IMR-90 (cell line): ENCODE data around the gene VPS25.

Experiments used
- MAZ ChIP-seq: IDR thresholded peaks from 2 replicates; pipeline ENCODE4 v1.6.1; 2012; ENCODE audit warnings: low read depth, mild to moderate bottlenecking, low read length, improper control_type of control experiment, moderate library complexity, borderline replicate concordance
- NFE2L2 ChIP-seq: fragments of 150-350 bp; IDR thresholded peaks from 2 replicates; pipeline ENCODE4 v1.6.1; 2016; ENCODE audit warnings: low read depth, mild to moderate bottlenecking, low read length
- POLR2A ChIP-seq: IDR thresholded peaks from 2 replicates; pipeline ENCODE4 v1.6.1; 2012; ENCODE audit warnings: mild to moderate bottlenecking, low read depth, low read length
- RAD21 ChIP-seq: IDR thresholded peaks from 2 replicates; pipeline ENCODE4 v1.6.1; 2012; ENCODE audit warnings: low read length, improper control_type of control experiment
- SMC3 ChIP-seq: fragments of 150-350 bp; IDR thresholded peaks from 2 replicates; pipeline ENCODE4 v1.6.1; 2016; ENCODE audit warnings: low read depth, mild to moderate bottlenecking, antibody characterized with exemption, low read length, moderate library complexity
- TF ChIP-seq, protein P1 (sequence below): conservative IDR thresholded peaks from 2 replicates; pipeline ENCODE4 v1.5.1; 2012; ENCODE audit warnings: mild to moderate bottlenecking, low read depth, low read length, improper control_type of control experiment
- TF ChIP-seq, protein P2 (sequence below): fragments of 150-350 bp; IDR thresholded peaks from 2 replicates; pipeline ENCODE4 v1.6.1; 2017; ENCODE audit warnings: mild to moderate bottlenecking, antibody characterized with exemption, low read length, low read depth

DNA sequence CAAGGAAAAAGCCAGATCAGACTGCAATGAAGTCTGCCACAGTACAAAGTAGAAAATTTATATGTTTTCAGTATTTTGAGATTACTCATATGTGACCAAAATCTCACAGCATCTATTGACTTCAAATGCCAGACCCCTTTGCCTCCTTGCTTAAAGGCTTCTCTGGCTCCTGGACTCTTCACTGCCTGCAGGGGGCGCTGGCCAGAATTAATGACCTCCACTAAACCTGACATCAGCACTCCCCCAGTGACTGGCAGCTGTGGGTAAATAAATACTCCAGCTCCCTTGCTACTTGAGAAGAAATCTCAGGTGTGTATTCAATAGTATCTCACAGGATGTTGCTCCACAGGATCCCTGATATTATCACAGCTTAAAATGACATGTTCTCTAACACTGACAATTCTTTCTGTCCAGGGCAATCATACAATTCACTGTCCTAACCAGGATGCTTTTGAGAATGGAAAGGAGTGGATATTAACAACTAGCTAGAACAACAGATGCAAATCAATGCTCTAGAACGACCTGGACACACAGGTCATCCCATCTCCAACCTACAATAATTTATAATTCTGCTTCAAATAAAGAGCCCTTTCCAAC lies 46.8 kb downstream of the VPS25 start:
- TF ChIP-seq NFE2L2: no peak
- TF ChIP-seq, protein P1, sequence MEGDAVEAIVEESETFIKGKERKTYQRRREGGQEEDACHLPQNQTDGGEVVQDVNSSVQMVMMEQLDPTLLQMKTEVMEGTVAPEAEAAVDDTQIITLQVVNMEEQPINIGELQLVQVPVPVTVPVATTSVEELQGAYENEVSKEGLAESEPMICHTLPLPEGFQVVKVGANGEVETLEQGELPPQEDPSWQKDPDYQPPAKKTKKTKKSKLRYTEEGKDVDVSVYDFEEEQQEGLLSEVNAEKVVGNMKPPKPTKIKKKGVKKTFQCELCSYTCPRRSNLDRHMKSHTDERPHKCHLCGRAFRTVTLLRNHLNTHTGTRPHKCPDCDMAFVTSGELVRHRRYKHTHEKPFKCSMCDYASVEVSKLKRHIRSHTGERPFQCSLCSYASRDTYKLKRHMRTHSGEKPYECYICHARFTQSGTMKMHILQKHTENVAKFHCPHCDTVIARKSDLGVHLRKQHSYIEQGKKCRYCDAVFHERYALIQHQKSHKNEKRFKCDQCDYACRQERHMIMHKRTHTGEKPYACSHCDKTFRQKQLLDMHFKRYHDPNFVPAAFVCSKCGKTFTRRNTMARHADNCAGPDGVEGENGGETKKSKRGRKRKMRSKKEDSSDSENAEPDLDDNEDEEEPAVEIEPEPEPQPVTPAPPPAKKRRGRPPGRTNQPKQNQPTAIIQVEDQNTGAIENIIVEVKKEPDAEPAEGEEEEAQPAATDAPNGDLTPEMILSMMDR: peak; percentile 67
- TF ChIP-seq POLR2A: no peak
- peak; percentile 29; the same call in 1 of the 2 replicates for TF ChIP-seq SMC3
- TF ChIP-seq MAZ: no peak
- TF ChIP-seq, protein P2, sequence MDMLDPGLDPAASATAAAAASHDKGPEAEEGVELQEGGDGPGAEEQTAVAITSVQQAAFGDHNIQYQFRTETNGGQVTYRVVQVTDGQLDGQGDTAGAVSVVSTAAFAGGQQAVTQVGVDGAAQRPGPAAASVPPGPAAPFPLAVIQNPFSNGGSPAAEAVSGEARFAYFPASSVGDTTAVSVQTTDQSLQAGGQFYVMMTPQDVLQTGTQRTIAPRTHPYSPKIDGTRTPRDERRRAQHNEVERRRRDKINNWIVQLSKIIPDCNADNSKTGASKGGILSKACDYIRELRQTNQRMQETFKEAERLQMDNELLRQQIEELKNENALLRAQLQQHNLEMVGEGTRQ: no peak
- peak; percentile 36 for TF ChIP-seq RAD21
